CD4-positive, alpha-beta T cell treated with Interleukin-6 at 100 ng/mL for 8 hours (primary cell): ENCODE measurements around the gene KRTAP9-1.
"Not testable (repeated sequence)": the region's sequence is repeated elsewhere in the genome, so short reads cannot be mapped to it uniquely, and the experiment has no call there.

ENCODE experiments used
- DNase-seq: peaks from one replicate; pipeline ENCODE4 v3.0.0-alpha.2; 2020; ENCODE audit warnings: mixed read lengths, low spot score

Gene KRTAP9-1

DNA sequence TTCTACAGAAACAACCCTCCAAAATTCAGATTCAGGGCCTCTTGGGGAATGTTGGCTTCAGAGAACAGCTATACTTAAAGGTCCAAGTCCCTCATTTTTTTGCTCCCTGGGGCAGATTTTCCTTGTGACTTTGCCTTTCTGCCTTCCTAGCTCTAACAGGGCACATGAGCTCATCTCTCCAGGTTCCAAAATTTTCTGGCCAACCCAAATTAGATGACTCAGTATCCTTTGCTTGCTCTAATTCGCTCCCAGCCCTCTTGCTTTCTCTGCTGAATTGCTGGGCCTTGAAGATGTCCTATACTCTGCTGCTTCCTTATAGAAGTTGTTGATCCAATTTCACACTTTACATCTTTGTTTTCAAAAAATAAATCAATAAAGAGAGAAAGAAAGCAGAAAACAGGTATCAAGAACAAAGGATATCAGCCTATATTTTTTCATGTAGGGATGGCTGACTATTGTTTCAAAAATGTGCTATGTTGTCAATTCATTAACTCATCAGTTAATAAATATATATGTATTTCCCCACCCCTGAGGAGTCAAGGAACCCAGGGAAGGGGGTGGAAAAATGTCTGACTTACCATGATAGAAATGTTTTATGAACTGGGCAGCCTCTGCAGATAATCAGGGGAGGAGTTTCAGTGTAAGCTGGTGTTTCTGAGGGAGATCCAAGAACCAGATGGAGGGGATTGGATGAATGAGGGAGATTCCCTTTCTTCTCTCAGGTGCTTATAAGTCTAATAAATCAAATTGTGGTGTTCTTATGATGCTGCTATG, 10.7 kb upstream of the KRTAP9-1 start:
- no peak for DNase-seq

DNA sequence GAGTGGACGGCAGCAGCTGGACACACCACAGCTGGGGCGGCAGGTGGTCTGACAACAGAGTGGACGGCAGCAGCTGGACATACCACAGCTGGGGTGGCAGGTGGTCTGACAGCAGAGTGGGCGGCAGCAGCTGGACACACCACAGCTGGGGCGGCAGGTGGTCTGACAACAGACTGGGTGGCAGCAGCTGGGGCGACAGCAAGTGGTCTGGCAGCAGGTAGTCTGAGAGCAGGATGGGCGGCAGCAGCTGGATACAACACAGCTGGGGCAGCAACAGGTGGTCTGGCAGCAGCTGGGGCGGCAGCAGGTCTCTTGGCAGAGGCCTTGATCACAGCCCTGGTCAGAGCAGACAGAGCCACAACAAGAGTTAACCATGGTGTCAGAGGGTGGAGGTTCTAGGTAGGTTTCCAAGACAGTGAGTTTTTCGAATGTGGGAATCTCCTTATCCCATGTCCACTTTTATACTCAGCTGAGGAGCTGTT, 5.2 kb upstream of the KRTAP9-1 start, which contains the start of gene KRTAP4-1:
Gene KRTAP4-1, minus strand, starts transcription at position 432 of the 482 bp plus-strand sequence. Its CDS starts 57 bp downstream, at position 375.
- no peak for DNase-seq

DNA sequence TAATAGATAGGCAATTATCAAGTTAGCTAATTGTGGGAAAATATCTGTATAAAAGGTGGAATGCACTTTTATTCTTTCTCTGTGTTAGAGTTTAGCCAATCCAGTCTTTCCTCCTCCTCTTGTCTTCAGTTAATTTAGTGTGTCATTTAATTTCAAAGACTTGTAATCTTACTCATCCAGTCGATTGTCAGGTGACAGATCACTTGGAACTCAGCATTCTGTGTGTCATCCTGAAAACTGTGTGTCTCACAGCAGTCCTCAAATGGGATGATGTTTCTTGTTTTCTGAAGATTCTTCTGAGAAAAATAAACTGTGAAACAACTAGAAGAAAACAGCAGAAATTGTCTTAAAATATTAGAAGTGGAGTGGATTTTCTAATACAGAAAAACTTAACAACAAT, 4.7 kb upstream of the KRTAP9-1 start:
- DNase-seq: no peak

DNA sequence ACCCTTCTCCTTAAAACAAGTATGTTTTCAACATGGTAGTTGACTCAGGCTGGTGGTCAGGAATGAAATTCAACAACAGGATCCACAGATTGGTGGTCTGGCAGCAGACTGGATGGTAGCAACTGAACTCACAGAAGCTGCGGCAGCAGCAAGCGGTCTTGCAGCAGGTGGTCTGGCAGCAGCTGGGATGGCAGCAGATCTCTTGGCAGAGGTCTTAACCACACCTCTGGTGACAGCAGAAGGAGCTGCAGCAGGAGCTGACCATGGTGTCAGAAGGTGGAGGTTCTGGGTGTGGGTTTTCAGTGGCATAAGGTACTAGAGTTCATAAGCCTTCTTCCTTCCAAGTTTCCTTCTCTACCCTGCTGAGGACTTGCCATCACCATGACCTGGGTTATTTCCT, 2.8 kb upstream of the KRTAP9-1 start:
- DNase-seq: no peak

DNA sequence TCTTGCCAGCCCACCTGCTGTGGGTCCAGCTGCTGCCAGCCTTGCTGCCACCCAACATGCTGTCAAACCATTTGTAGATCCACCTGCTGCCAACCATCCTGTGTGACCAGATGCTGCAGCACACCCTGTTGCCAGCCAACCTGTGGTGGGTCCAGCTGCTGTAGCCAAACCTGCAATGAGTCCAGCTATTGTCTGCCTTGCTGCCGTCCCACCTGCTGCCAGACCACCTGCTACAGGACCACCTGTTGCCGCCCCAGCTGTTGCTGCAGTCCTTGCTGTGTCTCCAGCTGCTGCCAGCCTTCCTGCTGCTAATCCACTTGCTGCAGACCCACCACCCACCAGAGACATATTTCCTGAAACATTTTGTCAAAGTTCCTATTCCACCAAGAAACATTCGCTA, 641 bp downstream of the KRTAP9-1 start:
- no peak for DNase-seq

DNA sequence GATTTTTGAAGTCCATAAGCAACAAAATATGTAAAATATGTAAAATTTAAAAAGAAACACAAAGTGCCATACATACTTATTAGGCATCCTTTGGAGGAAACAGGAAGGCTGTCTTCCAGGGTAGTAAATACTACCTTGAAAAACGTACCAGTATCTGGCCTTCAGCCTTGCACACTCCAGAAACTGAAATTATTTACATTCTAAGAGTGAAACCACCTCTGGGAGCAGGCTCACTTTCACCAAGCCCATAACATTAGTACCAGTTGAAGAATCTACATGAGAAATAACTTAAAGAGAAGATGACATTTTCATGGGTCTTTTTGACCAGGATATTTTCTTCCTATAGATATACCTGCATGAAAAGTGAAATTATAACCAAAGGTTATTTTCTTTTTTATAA, 6.4 kb downstream of the KRTAP9-1 start:
- no peak for DNase-seq

DNA sequence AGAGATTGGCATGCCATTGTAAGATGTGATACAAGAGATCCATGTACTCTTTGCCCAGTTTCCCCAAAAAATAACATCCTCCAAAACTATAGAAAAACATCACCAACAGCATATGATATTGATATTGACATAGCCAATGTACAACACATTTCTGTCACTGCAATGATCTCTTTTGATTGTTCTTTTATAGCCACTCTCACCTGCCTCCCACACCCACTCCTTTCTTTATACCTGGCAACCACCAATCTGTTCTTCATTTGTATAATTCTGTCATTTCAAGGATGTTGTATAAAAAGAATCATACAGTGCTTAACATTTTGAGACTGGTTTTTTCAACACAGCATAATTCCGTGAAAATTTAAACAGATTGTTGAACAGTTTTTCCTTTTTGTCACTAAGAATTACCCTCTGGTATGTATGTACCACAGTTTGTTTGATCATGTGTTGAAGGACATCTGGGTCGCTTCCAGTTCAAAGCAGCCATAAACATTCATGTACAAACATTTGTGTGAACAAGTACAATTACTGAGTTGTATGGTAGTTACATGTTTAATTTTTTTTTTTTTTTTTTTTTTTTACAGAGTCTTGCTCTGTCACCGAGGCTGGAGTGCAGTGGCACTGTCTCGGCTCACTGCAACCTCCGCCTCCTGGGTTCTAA, 9.9 kb downstream of the KRTAP9-1 start:
- DNase-seq: no peak

DNA sequence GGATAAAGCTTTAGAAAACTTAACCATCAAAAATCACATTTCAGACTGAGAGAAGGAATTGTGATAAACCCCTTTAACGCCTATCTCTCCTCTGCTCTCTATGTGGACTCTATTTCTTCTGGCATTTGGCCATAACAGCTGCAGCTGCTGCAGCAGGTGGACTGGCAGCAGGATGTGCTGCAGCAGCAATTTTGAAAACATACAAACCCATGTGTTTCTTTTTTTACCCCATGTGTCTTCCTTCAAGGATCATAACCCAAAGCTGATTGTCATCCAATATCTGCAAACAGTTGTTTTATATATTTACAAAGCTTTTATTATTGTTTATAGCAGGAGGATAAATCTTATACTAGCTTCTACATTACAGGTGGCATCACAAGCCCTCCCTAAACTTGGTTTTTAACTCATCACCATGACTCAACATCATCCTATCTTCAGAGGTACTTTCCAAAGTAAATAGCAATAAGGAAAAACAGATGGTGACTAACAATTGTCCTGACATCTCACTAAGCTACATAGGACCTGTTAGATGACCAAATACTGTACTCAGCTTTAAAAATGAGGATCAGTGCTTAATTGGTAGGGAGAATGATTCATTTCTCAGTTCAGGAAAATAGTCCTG, 22.3 kb downstream of the KRTAP9-1 start:
- DNase-seq: no peak

DNA sequence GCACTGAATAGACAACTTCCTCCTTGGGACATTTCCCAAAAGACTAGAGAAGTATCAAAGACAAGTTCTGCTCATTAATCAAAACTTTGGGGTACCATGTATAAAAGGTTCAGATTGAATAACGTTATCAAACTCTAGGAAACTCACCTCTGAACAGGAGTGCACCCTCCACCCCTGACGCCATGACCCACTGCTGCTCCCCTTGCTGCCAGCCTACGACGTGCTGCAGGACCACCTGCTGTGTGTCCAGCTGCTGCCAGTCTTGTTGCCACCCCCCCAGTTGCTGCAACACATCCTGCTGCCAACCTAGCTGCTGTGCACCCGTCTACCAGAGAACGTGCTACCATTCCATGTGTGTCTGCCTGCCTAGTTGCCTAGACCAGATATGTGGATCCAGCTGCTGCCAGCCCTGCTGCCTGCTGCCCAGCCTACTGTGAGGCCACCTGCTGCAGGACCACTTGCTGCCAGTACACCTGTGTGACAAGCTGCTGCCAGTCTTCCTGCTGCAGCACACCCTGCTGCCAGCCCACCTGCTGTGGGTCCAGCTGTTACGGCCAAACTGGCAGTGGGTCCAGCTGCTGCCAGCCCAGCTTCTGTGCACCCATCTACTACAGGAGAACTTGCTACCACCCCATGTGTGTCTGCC, 23.0 kb downstream of the KRTAP9-1 start:
- no peak for DNase-seq

DNA sequence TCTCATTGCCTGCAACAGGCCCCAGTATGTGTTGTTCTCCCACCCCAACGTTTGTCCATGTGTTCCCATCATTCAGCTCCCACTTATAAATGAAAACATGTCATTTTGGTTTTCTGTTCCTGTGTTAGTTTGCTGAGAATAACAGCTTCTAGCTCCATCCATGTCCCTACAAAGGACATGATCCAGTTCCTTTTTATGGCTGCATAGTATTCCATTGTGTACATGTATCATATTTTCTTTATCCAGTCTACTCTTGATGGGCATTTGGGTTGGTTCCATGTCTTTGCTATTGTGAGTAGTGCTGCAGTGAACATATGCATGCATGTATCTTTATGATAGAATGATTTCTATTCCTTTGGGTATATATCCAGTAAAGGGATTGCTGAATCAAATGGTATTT, 26.0 kb downstream of the KRTAP9-1 start:
- no peak for DNase-seq

DNA sequence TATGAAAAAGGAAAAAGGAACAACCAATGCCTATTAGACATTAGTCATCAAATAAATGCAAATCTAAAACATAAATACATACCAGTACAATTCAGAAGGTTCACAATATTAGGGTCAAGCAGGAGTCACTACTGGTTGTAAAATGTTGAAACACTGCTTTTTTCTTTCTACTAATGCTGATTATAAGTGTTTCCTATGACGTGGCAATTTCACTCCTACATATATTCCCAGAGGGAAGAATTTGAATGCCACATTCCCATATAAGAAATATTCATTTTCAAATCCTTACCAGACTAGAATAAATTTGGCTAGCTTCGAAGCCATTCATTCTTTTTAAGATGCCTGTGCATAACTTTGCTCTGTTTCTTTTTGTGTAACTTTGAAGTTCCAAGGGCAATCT, 34.1 kb downstream of the KRTAP9-1 start:
- no peak for DNase-seq

DNA sequence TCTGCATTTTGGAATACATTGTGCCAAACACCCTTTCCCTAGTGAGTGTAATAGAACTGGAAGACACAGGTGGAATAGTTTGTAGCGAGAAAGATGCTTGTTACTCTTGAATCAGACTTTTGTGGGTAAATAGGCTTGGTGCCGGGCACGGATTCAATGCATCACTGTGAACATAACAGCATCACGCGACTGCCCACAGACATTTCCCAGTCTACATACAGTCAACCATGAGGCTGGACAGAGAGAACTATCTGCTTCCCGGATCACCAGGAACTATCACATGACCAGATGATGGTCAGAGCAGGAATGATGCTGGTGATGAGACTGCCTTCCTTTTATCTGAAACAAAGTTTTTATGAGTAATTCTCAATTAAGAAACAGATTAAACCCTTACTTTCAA, 36.4 kb downstream of the KRTAP9-1 start:
- no peak for DNase-seq

DNA sequence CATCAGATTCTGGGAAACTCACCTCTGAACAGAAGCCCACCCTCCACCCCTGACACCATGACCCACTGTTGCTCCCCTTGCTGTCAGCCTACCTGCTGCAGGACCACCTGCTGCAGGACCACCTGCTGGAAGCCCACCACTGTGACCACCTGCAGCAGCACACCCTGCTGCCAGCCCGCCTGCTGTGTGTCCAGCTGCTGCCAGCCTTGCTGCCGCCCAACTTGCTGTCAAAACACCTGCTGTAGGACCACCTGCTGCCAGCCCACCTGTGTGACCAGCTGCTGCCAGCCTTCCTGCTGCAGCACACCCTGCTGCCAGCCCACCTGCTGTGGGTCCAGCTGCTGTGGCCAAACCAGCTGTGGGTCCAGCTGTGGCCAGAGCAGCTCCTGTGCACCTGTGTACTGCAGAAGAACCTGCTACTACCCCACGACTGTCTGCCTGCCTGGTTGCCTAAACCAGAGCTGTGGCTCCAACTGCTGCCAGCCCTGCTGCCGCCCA, 37.0 kb downstream of the KRTAP9-1 start, which contains the start of gene KRTAP9-2:
Gene KRTAP9-2, plus strand, starts transcription at position 51 of the 498 bp plus-strand sequence. Its CDS starts 7 bp downstream, at position 58.
- not testable (repeated sequence) for DNase-seq

DNA sequence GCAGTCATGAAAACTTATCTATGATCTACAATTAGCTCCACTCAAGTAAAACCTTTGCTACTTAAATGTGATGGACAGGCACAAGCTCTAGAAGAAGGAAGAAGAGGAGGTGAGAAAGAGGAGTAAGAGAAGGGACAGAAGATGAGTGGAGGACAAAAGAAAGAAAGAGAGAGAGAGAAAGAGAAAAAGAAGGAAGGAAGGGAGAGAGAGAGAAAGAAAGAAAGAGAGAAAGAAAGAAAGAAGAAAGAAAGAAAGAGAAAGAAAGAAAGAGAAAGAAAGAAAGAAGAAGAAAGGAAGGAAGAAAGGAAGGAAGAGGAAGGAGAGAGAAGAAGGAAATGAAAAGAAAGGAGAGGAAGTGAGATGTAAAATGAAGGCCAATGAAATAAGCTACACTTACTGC, 40.4 kb downstream of the KRTAP9-1 start:
- no peak for DNase-seq

DNA sequence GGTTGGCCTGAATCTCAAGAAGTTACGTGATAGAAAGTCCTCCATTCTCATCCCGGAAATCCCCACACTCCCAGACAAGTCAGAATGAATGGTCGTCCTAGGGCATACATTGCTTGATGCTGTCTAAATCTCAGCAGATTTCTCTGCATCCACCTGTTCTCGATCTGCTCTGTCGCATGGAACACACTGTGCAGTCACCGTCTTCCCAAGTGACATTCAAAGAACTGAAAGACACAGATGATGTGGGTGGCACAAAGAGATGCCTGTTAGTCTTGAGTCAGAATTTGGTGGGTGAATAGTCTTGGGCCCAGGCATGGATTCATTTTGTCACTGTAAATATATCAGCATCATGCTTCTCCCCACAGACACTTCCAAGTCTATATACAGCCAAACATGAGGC, 42.0 kb downstream of the KRTAP9-1 start:
- no peak for DNase-seq

DNA sequence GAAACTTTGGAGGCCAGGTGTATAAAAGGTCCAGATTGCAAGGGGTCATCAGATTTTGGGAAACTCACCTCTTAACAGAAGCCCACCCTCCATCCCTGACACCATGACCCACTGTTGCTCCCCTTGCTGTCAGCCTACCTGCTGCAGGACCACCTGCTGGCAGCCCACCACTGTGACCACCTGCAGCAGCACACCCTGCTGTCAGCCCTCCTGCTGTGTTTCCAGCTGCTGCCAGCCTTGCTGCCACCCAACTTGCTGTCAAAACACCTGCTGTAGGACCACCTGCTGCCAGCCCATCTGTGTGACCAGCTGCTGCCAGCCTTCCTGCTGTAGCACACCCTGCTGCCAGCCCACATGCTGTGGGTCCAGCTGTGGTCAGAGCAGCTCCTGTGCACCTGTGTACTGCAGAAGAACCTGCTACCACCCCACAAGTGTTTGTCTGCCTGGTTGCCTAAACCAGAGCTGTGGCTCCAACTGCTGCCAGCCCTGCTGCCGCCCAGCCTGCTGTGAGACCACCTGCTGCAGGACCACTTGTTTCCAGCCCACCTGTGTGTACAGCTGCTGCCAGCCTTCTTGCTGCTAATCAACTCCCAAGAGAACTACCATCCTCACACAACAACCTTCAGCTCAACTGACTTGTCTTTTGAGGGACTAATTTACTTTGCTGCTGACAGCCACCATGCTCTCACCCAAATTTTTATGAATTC, 42.9 kb downstream of the KRTAP9-1 start, which contains the start of gene KRTAP9-3:
Gene KRTAP9-3, plus strand, starts transcription at position 51 of the 707 bp plus-strand sequence. Its CDS starts 53 bp downstream, at position 104.
- not testable (repeated sequence) for DNase-seq

DNA sequence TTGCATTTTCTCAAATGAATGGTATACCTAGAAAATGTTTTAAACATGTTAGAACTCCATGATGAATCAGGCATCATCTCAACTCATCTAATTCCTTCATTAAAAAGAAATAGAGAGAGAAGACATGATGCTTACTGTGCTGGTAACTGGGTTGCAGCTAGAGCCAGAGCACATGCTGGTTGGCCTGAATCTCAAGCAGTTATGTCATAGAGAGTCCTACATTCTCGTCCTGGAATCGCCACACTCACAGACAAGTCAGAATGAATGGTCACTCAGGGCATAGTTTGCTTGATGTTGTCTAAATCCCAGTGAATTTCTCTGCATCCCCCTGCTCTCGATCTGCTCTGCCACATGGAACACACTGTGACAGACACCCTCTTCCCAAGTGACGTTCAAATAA, 47.4 kb downstream of the KRTAP9-1 start:
- not testable (repeated sequence) for DNase-seq

DNA sequence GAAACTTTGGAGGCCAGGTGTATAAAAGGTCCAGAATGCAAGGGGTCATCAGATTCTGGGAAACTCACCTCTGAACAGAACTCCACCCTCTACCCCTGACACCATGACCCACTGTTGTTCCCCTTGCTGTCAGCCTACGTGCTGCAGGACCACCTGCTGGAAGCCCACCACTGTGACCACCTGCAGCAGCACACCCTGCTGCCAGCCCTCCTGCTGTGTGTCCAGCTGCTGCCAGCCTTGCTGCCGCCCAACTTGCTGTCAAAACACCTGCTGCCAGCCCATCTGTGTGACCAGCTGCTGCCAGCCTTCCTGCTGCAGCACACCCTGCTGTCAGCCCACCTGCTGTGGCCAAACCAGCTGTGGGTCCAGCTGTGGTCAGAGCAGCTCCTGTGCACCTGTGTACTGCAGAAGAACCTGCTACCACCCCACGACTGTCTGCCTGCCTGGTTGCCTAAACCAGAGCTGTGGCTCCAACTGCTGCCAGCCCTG, 48.3 kb downstream of the KRTAP9-1 start, which contains the start of gene KRTAP9-8:
Gene KRTAP9-8, plus strand, starts transcription at position 51 of the 489 bp plus-strand sequence. Its CDS starts 53 bp downstream, at position 104.
- DNase-seq: not testable (repeated sequence)
